ENCODE results near the gene PRKCH. TPM values are rescaled to one million over a fixed set of nuclear protein-coding genes. Genes with fewer than 3 reads are reported as not detected.

PRKCH gene
- total and polyA plus RNA-seq, 3 experiments from 2014 or later: 165 to 369 (median 166) TPM

DNA sequence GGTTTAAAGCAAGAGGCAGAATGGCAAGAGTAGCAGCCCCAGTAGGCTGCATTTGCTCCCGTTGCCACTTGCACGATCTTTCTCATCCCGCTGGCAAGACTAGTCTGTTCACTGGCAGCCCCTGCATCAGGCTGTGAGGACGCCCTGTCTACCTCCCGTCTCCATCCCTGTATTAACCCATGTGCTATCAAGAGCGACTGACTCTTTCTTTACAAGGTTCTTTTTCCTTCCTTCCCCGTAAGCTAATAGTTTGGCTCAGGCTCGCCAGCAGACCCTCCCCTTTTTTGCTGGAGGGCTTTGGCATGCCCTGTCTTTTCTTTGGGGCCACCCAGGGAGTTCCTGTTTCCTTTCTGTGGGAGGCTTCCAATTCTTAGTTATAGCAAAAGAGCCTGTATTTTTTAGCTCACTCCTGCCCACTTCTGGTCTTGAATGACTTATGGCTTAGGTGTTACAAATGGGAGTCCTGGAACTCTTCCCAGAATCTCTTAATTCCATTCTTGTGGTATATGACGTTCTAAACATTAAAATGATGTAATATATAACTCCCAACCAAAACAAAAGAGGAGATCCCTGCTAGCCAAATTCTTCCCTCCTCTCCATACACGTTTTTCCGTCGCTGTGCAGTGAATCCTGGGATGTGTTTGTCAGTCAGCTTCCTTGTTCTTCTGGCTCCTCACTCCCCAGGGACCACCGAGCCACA is 149.0 kb downstream of the PRKCH start:
- peak overlapping the region in 6 of 7 donors; percentile 51 to 86 (median 81) for H3K4me3 Mint-ChIP-seq
- POLR2A ChIA-PET: no interaction called here
- H3K27ac ChIP-seq (ENCODE audit: low read depth, low read length): no peak overlapping the region

DNA sequence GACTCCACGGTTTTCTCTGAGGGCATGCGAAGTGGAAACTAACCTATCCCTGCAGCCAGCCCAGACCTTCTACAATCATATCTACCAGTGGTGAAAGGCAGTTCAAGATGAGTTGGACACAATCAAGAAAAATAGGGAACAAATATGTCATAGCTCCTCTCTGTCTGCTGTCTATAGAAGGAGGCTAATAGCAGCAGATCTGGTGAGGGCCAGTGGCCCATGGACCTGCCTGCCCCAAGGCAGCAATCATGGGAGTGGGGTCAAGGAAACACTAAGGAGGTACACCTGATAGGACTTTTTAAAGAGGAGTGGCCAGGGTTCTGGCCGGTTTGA is 149.5 kb downstream of the PRKCH start:
- Histone ChIP-seq H3K36me3 (ENCODE audit: insufficient read depth, low read length) (peaks cover 2% of the 10 kb centered on the region), H3K9me3 (ENCODE audit: low read length) (no peaks in the 10 kb centered on the region), H3K27ac (ENCODE audit: low read depth, low read length) (no peak overlapping the region), H3K27me3 (ENCODE audit: insufficient read depth, low read length, poor library complexity, severe bottlenecking) (no peaks in the 10 kb centered on the region), H3K4me1 (ENCODE audit: insufficient read depth, low read length) (peaks cover 87% of the 10 kb centered on the region), H3K4me3 (ENCODE audit: low read length) (no peak overlapping the region)
- Mint-ChIP-seq H3K4me3 (peak overlapping the region; percentile 75 to 90 (median 82)), H3K27me3 (peaks cover 0 to 8% of the 10 kb centered on the region in 2 donors), H3K4me1 (peaks cover 84 to 97% (median 93%) of the 10 kb centered on the region in 3 donors), H3K27ac (peak overlapping the region; percentile 90 to 100 (median 96)), H3K9me3 (no peaks in the 10 kb centered on the region), H3K36me3 (peaks cover 4 to 86% (median 17%) of the 10 kb centered on the region in 3 donors)
- POLR2A ChIA-PET: interaction anchor here (0.7 kb wide), 1 partner anchor 39 kb away, joined by 3 read pairs; no protein-coding TSS in a partner anchor
- DNase-seq: no peak
- CTCF ChIA-PET: interaction anchor here (0.7 to 3.0 kb wide), 5 partner anchors 10 to 366 kb away, joined by 3 to 11 read pairs (median 7); no protein-coding TSS in a partner anchor

More for the DNA sequence above, 149.0 kb downstream of the PRKCH start:
- Histone ChIP-seq H3K27me3 (ENCODE audit: insufficient read depth, low read length, poor library complexity, severe bottlenecking) (no peaks in the 10 kb centered on the region), H3K36me3 (ENCODE audit: insufficient read depth, low read length) (peaks cover 4% of the 10 kb centered on the region), H3K4me3 (ENCODE audit: low read length) (no peak overlapping the region), H3K4me1 (ENCODE audit: insufficient read depth, low read length) (peaks cover 82% of the 10 kb centered on the region), H3K9me3 (ENCODE audit: low read length) (no peaks in the 10 kb centered on the region)
- CTCF ChIA-PET: interaction anchor here (0.9 to 3.0 kb wide), 5 partner anchors 9 to 367 kb away, joined by 3 to 11 read pairs (median 7); no protein-coding TSS in a partner anchor
- Mint-ChIP-seq H3K4me1 (peaks cover 84 to 99% (median 94%) of the 10 kb centered on the region in 3 donors), H3K27me3 (peaks cover 0 to 8% of the 10 kb centered on the region in 2 donors), H3K36me3 (peaks cover 4 to 90% (median 18%) of the 10 kb centered on the region in 3 donors), H3K9me3 (no peaks in the 10 kb centered on the region), H3K27ac (peak overlapping the region; percentile 90 to 100 (median 96))
- no peak for DNase-seq

- Mint-ChIP-seq H3K9me3 (no peaks in the 10 kb centered on the region), H3K27ac (peak overlapping the region; percentile 90 to 100 (median 96)), H3K36me3 (peaks cover 4 to 85% (median 21%) of the 10 kb centered on the region in 3 donors), H3K4me3 (peak overlapping the region; percentile 75 to 90 (median 82)), H3K27me3 (peaks cover 0 to 8% of the 10 kb centered on the region in 2 donors), H3K4me1 (peaks cover 86 to 97% (median 94%) of the 10 kb centered on the region in 3 donors)
- DNase-seq: no peak
- H3K9me3 ChIP-seq (ENCODE audit: low read length): no peaks in the 10 kb centered on the region
- no peaks in the 10 kb centered on the region for H3K27me3 ChIP-seq (ENCODE audit: insufficient read depth, low read length, poor library complexity, severe bottlenecking)
- H3K4me3 ChIP-seq (ENCODE audit: low read length): peak overlapping the region; percentile 37
- H3K27ac ChIP-seq (ENCODE audit: low read depth, low read length): peak overlapping the region; percentile 26
- peaks cover 92% of the 10 kb centered on the region for H3K4me1 ChIP-seq (ENCODE audit: insufficient read depth, low read length)
- ChIA-PET POLR2A (interaction anchor here (0.6 to 0.9 kb wide), 4 partner anchors 32 to 287 kb away, joined by 3 to 10 read pairs (median 3); no protein-coding TSS in a partner anchor), CTCF (interaction anchor here (0.7 to 3.0 kb wide), 5 partner anchors 10 to 366 kb away, joined by 3 to 11 read pairs (median 7); partner anchors contain the start of gene TMEM30B)
- H3K36me3 ChIP-seq (ENCODE audit: insufficient read depth, low read length): no peaks in the 10 kb centered on the region
Observed at GRCh38 chr14:61471297-61472005, 150.1 kb downstream of the PRKCH start.

GRCh38 chr14:61472011-61472672 is 150.8 kb downstream of the PRKCH start:
- Histone ChIP-seq H3K4me1 (ENCODE audit: insufficient read depth, low read length) (peaks cover 96% of the 10 kb centered on the region), H3K27me3 (ENCODE audit: insufficient read depth, low read length, poor library complexity, severe bottlenecking) (no peaks in the 10 kb centered on the region), H3K27ac (ENCODE audit: low read depth, low read length) (peak overlapping the region; percentile 26), H3K9me3 (ENCODE audit: low read length) (no peaks in the 10 kb centered on the region), H3K4me3 (ENCODE audit: low read length) (peak overlapping the region; percentile 37), H3K36me3 (ENCODE audit: insufficient read depth, low read length) (no peaks in the 10 kb centered on the region)
- H3K4me3 Mint-ChIP-seq: peak overlapping the region; percentile 75 to 90 (median 82)
- ChIA-PET CTCF (interaction anchor here (1.3 to 3.0 kb wide), 4 partner anchors 11 to 365 kb away, joined by 4 to 11 read pairs (median 9); partner anchors contain the start of gene TMEM30B), POLR2A (interaction anchor here (0.6 to 0.9 kb wide), 3 partner anchors 32 to 286 kb away, joined by 3 to 10 read pairs (median 3); no protein-coding TSS in a partner anchor)
- no peaks in the 10 kb centered on the region for H3K9me3 Mint-ChIP-seq
- H3K36me3 Mint-ChIP-seq: peaks cover 4 to 78% (median 19%) of the 10 kb centered on the region in 3 donors
- H3K4me1 Mint-ChIP-seq: peaks cover 89 to 97% (median 96%) of the 10 kb centered on the region in 3 donors
- H3K27ac Mint-ChIP-seq: peak overlapping the region; percentile 90 to 100 (median 96)
- peak; percentile 21 to 67 (median 54) for DNase-seq
- H3K27me3 Mint-ChIP-seq: peaks cover 0 to 9% of the 10 kb centered on the region in 2 donors

DNA sequence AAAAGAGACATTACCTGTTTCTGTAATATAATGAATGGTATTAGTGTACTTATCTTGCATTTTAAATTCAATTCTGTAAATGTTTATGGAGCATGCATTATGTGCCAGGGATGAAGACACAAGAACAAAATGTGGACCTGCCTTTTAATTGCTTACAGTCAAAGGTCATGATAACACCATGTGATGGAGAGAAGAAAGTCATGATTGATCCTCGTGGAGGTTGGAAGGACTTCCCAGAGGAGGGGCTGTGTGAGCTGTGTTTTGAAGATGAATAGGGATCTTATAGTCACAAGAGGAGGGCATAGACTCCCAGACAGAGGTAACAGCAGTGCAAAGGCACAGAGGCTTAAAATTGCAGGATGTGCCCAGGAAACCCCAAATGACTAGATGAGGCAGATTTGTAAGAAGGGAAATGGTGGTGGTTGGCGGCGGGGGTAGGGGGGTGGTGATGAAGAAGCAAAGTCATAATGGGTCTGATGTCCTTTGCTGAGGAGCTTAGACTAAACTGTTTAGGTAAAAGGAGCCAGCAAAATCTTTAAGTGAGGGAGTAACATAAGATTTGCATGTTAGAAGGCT is 151.5 kb downstream of the PRKCH start:
- peak overlapping the region; percentile 37 for H3K4me3 ChIP-seq (ENCODE audit: low read length)
- ChIA-PET POLR2A (no interaction called here), CTCF (interaction anchor here (1.0 kb wide), 1 partner anchor 12 kb away, joined by 6 read pairs; no protein-coding TSS in a partner anchor)
- Mint-ChIP-seq H3K27ac (peak overlapping the region; percentile 90 to 100 (median 96)), H3K4me1 (peaks cover 90 to 97% (median 97%) of the 10 kb centered on the region in 3 donors), H3K36me3 (peaks cover 4 to 77% (median 21%) of the 10 kb centered on the region in 3 donors), H3K9me3 (no peaks in the 10 kb centered on the region), H3K27me3 (peaks cover 0 to 9% of the 10 kb centered on the region in 2 donors), H3K4me3 (peak overlapping the region; percentile 75 to 88 (median 82))
- DNase-seq: peak; percentile 56 to 80 (median 65)
- H3K36me3 ChIP-seq (ENCODE audit: insufficient read depth, low read length): no peaks in the 10 kb centered on the region
- no peak overlapping the region for H3K27ac ChIP-seq (ENCODE audit: low read depth, low read length)
- no peaks in the 10 kb centered on the region for H3K9me3 ChIP-seq (ENCODE audit: low read length)
- no peaks in the 10 kb centered on the region for H3K27me3 ChIP-seq (ENCODE audit: insufficient read depth, low read length, poor library complexity, severe bottlenecking)
- peaks cover 96% of the 10 kb centered on the region for H3K4me1 ChIP-seq (ENCODE audit: insufficient read depth, low read length)

GRCh38 chr14:61474015-61474414 is 152.6 kb downstream of the PRKCH start:
- no peaks in the 10 kb centered on the region for H3K27me3 ChIP-seq (ENCODE audit: insufficient read depth, low read length, poor library complexity, severe bottlenecking)
- peak in 2 of 5 donors; percentile 24 to 63 for DNase-seq
- Mint-ChIP-seq H3K36me3 (peaks cover 6 to 75% (median 24%) of the 10 kb centered on the region in 3 donors), H3K27me3 (peaks cover 0 to 9% of the 10 kb centered on the region in 2 donors), H3K4me1 (peaks cover 93 to 98% (median 97%) of the 10 kb centered on the region in 3 donors), H3K4me3 (peak overlapping the region in 6 of 7 donors; percentile 29 to 83 (median 54)), H3K9me3 (no peaks in the 10 kb centered on the region), H3K27ac (peak overlapping the region; percentile 82 to 100 (median 93))
- H3K27ac ChIP-seq (ENCODE audit: low read depth, low read length): no peak overlapping the region
- POLR2A ChIA-PET: no interaction called here
- H3K9me3 ChIP-seq (ENCODE audit: low read length): no peaks in the 10 kb centered on the region
- peaks cover 96% of the 10 kb centered on the region for H3K4me1 ChIP-seq (ENCODE audit: insufficient read depth, low read length)
- H3K36me3 ChIP-seq (ENCODE audit: insufficient read depth, low read length): no peaks in the 10 kb centered on the region
- CTCF ChIA-PET: interaction anchor here (3.5 to 3.9 kb wide), 2 partner anchors 30 to 364 kb away, joined by 12 to 19 read pairs; no protein-coding TSS in a partner anchor
- H3K4me3 ChIP-seq (ENCODE audit: low read length): peak overlapping the region; percentile 9

- Histone ChIP-seq H3K9me3 (ENCODE audit: low read length) (no peaks in the 10 kb centered on the region), H3K4me3 (ENCODE audit: low read length) (no peak overlapping the region), H3K27me3 (ENCODE audit: insufficient read depth, low read length, poor library complexity, severe bottlenecking) (no peaks in the 10 kb centered on the region), H3K36me3 (ENCODE audit: insufficient read depth, low read length) (no peaks in the 10 kb centered on the region), H3K4me1 (ENCODE audit: insufficient read depth, low read length) (peaks cover 96% of the 10 kb centered on the region), H3K27ac (ENCODE audit: low read depth, low read length) (no peak overlapping the region)
- Mint-ChIP-seq H3K4me1 (peaks cover 93 to 98% (median 97%) of the 10 kb centered on the region in 3 donors), H3K36me3 (peaks cover 8 to 74% (median 28%) of the 10 kb centered on the region in 3 donors), H3K27me3 (peaks cover 0 to 9% of the 10 kb centered on the region in 2 donors), H3K27ac (peak overlapping the region; percentile 87 to 100 (median 98)), H3K9me3 (no peaks in the 10 kb centered on the region), H3K4me3 (peak overlapping the region in 3 of 7 donors; percentile 30 to 46 (median 36))
- CTCF ChIA-PET: interaction anchor here (0.9 to 3.9 kb wide), 6 partner anchors 8 to 363 kb away, joined by 3 to 19 read pairs (median 6); partner anchors contain the start of gene PRKCH
- no peak for DNase-seq
- POLR2A ChIA-PET: no interaction called here
Observed at GRCh38 chr14:61474701-61475100, 153.3 kb downstream of the PRKCH start.
